ENCODE data around the gene ARL15. TPM values are rescaled to one million over a fixed set of nuclear protein-coding genes. Genes with fewer than 3 reads are reported as not detected.

The ARL15 gene
- total RNA-seq, 1 experiment from 2014 or later = 0.50 TPM

DNA sequence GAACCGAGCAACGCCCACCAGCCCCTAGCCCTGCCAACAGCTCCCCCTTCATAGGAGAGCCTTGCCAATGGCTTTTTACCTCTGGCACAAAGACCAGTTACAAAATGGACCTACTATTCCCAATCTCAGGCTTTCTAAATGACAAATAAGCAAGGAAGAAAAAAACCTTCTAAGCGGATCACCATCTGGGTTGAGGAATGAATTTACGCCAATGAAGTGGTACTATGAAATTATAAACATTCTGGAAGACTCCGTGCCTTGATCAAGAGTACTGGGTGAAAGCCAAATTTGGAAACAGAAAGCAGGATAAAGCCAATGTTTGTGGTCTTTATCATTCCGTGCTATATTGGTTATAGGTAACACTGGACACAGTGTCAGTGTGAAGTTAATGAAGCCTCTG, 378.0 kb downstream of the ARL15 start:
- Histone ChIP-seq H3K4me3 (no peak overlapping the region), H2AFZ (no peak overlapping the region), H4K20me1 (ENCODE audit: insufficient read depth) (no peaks in the 10 kb centered on the region), H3K9me3 (ENCODE audit: insufficient read depth, low read depth) (no peaks in the 10 kb centered on the region), H3K4me1 (replicated peaks; ENCODE audit: insufficient read depth) (no peaks in the 10 kb centered on the region), H3F3A (ENCODE audit: insufficient read depth, low read depth) (no peaks in the 10 kb centered on the region), H3K9me2 (ENCODE audit: insufficient read depth) (no peaks in the 10 kb centered on the region), H3K27me3 (ENCODE audit: insufficient read depth, low read depth) (no peaks in the 10 kb centered on the region), H3K27ac (no peak overlapping the region), H3K4me2 (no peak overlapping the region), H3K79me2 (ENCODE audit: low read depth) (no peaks in the 10 kb centered on the region), H3K36me3 (ENCODE audit: low read depth) (no peaks in the 10 kb centered on the region)
- CTCF ChIA-PET = no interaction called here
- BruUV-seq (replicated peaks) = no TSS peak
- no peak for DNase-seq
- intact Hi-C loops (cut with micrococcal nuclease; ENCODE audit: unreplicated experiment) = no loop called here
- POLR2A ChIA-PET (ENCODE audit: unreplicated experiment) = no interaction called here
- TF ChIP-seq, protein P1, sequence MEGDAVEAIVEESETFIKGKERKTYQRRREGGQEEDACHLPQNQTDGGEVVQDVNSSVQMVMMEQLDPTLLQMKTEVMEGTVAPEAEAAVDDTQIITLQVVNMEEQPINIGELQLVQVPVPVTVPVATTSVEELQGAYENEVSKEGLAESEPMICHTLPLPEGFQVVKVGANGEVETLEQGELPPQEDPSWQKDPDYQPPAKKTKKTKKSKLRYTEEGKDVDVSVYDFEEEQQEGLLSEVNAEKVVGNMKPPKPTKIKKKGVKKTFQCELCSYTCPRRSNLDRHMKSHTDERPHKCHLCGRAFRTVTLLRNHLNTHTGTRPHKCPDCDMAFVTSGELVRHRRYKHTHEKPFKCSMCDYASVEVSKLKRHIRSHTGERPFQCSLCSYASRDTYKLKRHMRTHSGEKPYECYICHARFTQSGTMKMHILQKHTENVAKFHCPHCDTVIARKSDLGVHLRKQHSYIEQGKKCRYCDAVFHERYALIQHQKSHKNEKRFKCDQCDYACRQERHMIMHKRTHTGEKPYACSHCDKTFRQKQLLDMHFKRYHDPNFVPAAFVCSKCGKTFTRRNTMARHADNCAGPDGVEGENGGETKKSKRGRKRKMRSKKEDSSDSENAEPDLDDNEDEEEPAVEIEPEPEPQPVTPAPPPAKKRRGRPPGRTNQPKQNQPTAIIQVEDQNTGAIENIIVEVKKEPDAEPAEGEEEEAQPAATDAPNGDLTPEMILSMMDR (conservative IDR thresholded peaks at IDR 0.05) = no peak
- TF ChIP-seq EZH2 (IDR thresholded peaks at IDR 0.05; ENCODE audit: low read depth) = no peak

DNA sequence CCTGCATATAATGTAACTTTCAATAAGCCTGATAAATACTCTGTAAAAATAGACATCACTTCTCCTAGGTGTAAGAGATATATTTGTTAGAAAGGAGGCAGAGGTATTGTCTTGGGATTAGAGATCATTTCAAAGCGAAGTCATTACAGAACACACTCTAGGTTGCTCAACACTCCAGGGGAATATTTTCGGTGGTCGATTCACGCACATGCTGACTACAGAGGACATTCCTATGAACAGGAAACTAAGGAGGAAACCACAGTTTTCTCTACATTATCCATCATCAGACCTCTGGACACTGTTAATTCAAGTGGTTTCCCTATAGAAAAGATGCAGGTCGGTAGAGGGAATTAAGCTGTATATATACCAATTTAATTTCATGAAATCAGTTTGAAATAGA, 379.9 kb downstream of the ARL15 start:
- no peaks in the 10 kb centered on the region for H3K36me3 ChIP-seq (ENCODE audit: low read depth)
- POLR2A ChIA-PET (ENCODE audit: unreplicated experiment) = no interaction called here
- H2AFZ ChIP-seq = no peak overlapping the region
- no peaks in the 10 kb centered on the region for H3K9me3 ChIP-seq (ENCODE audit: insufficient read depth, low read depth)
- H3K79me2 ChIP-seq (ENCODE audit: low read depth) = no peaks in the 10 kb centered on the region
- intact Hi-C loops (cut with micrococcal nuclease; ENCODE audit: unreplicated experiment) = no loop called here
- no TSS peak for BruUV-seq (replicated peaks)
- H3K27ac ChIP-seq = no peak overlapping the region
- no peaks in the 10 kb centered on the region for H3K27me3 ChIP-seq (ENCODE audit: insufficient read depth, low read depth)
- H3K9me2 ChIP-seq (ENCODE audit: insufficient read depth) = no peaks in the 10 kb centered on the region
- TF ChIP-seq EZH2 (IDR thresholded peaks at IDR 0.05; ENCODE audit: low read depth) = no peak
- TF ChIP-seq, protein P1 (conservative IDR thresholded peaks at IDR 0.05) = no peak
- H3K4me1 ChIP-seq (replicated peaks; ENCODE audit: insufficient read depth) = no peaks in the 10 kb centered on the region
- no peaks in the 10 kb centered on the region for H3F3A ChIP-seq (ENCODE audit: insufficient read depth, low read depth)
- no peak for DNase-seq
- H3K4me3 ChIP-seq = no peak overlapping the region
- no peaks in the 10 kb centered on the region for H4K20me1 ChIP-seq (ENCODE audit: insufficient read depth)
- CTCF ChIA-PET = no interaction called here
- no peak overlapping the region for H3K4me2 ChIP-seq

GRCh38 chr5:53929570-53929969, 380.8 kb downstream of the ARL15 start:
- Histone ChIP-seq H3F3A (ENCODE audit: insufficient read depth, low read depth) (no peaks in the 10 kb centered on the region), H3K27ac (no peak overlapping the region), H3K9me2 (ENCODE audit: insufficient read depth) (no peaks in the 10 kb centered on the region), H4K20me1 (ENCODE audit: insufficient read depth) (no peaks in the 10 kb centered on the region), H3K27me3 (ENCODE audit: insufficient read depth, low read depth) (no peaks in the 10 kb centered on the region), H2AFZ (no peak overlapping the region), H3K9me3 (ENCODE audit: insufficient read depth, low read depth) (no peaks in the 10 kb centered on the region), H3K4me2 (no peak overlapping the region), H3K4me1 (replicated peaks; ENCODE audit: insufficient read depth) (no peaks in the 10 kb centered on the region), H3K4me3 (no peak overlapping the region), H3K79me2 (ENCODE audit: low read depth) (no peaks in the 10 kb centered on the region), H3K36me3 (ENCODE audit: low read depth) (no peaks in the 10 kb centered on the region)
- TF ChIP-seq EZH2 (IDR thresholded peaks at IDR 0.05; ENCODE audit: low read depth) = no peak
- TF ChIP-seq, protein P1 (conservative IDR thresholded peaks at IDR 0.05) = no peak
- intact Hi-C loops (cut with micrococcal nuclease; ENCODE audit: unreplicated experiment) = no loop called here
- DNase-seq = no peak
- CTCF ChIA-PET = no interaction called here
- POLR2A ChIA-PET (ENCODE audit: unreplicated experiment) = no interaction called here
- no TSS peak for BruUV-seq (replicated peaks)
